ENCODE measurements around the gene MIEN1.

MIEN1 gene

DNA sequence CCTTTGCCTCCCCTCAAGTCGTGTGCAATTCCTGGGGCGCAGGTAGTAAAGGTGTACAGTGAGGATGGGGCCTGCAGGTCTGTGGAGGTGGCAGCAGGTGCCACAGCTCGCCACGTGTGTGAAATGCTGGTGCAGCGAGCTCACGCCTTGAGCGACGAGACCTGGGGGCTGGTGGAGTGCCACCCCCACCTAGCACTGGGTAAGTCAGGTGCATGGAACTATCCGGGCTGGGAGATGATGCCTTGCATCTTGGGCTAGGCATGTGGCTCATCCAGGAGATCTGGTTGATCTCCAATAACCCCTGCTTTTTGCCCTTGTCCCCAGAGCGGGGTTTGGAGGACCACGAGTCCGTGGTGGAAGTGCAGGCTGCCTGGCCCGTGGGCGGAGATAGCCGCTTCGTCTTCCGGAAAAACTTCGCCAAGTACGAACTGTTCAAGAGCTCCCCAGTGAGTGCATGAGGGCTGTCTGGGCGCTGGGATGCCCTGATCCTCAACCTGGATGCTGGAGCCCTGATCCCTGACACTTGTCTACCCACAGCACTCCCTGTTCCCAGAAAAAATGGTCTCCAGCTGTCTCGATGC is 12.6 kb upstream of the MIEN1 start:
- Histone ChIP-seq H3K36me3 (no peaks in the 10 kb centered on the region), H3K27me3 (ENCODE audit: insufficient read depth, low read depth, severe bottlenecking) (no peaks in the 10 kb centered on the region), H3K4me3 (ENCODE audit: low read depth, low read length) (no peak overlapping the region), H3K27ac (no peak overlapping the region), H3K9me3 (ENCODE audit: severe bottlenecking) (no peaks in the 10 kb centered on the region)
- TF ChIP-seq CTCF (IDR thresholded peaks at IDR 0.05; ENCODE audit: low read depth, low read length) = no peak
- DNase-seq = no peak

DNA sequence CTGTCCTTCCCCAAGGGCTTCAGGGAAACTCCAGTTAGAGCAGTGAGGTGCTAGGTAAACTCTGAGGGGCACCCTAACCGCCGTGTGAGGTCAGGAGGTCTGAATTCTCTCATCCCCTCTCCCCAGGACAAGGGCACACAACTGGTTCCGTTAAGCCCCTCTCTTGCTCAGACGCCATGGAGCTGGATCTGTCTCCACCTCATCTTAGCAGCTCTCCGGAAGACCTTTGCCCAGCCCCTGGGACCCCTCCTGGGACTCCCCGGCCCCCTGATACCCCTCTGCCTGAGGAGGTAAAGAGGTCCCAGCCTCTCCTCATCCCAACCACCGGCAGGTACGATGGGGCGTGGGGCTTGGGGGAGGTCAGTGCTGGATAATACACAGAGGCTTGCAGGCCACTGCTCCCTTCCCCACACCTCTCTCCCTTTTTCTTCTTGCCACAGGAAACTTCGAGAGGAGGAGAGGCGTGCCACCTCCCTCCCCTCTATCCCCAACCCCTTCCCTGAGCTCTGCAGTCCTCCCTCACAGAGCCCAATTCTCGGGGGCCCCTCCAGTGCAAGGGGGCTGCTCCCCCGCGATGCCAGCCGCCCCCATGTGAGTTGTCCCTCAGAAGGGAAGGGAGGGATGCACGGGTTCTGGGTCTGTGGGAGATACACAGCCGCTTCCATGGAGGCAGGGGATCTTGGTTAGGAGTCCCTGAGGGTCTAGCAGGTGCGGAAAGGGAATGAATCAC is 12.0 kb upstream of the MIEN1 start:
- H3K36me3 ChIP-seq = no peaks in the 10 kb centered on the region
- DNase-seq = no peak
- no peak overlapping the region for H3K27ac ChIP-seq
- no peaks in the 10 kb centered on the region for H3K27me3 ChIP-seq (ENCODE audit: insufficient read depth, low read depth, severe bottlenecking)
- TF ChIP-seq CTCF (IDR thresholded peaks at IDR 0.05; ENCODE audit: low read depth, low read length) = no peak
- no peak overlapping the region for H3K4me3 ChIP-seq (ENCODE audit: low read depth, low read length)
- no peaks in the 10 kb centered on the region for H3K9me3 ChIP-seq (ENCODE audit: severe bottlenecking)

DNA sequence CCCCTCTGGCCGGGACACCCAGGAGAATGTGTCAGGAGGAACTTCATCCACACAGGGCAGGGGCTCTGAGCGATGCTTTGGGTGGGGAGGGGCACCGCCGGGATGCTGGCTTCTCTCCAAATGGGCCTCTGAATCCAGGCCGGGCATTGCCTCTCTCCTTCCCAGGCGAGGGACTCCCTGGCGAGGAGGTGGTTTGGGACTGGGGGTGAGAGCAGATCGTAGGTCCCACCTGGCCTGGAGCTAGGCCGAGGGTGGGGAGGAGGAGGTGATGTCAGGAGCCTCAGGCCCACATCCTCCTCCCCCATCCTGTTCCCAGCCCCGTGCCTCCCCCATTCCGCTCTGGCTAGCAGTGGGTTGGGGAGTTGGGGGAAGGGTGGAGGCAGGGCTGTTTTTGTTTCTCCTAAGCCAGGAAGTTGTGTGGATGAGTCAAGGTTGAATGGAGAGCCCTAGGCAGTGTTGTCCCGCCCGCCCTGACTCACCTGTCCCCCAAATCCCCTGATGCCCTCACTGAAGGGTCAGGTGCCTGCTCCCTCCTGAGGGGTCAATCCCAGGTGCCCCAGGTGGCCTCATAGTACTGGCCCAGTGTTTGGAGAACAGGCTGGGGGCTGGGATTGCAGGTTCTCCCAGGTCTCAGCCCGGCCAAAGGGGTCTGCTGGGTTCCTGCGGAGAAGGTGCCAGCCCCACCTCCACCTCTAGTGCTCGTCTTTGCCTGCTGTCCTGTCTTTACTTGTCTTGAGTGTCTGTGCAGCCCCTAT is 10.2 kb upstream of the MIEN1 start:
- Histone ChIP-seq H3K36me3 (no peaks in the 10 kb centered on the region), H3K4me3 (ENCODE audit: low read depth, low read length) (no peak overlapping the region)
- DNase-seq = no peak

GRCh38 chr17:39739885-39740356 is 9.6 kb upstream of the MIEN1 start:
- no peak overlapping the region for H3K4me3 ChIP-seq (ENCODE audit: low read depth, low read length)
- no peak for DNase-seq
- no peak overlapping the region; the same call in 1 of the 2 replicates for H3K27ac ChIP-seq
- H3K27me3 ChIP-seq (ENCODE audit: insufficient read depth, low read depth, severe bottlenecking) = no peaks in the 10 kb centered on the region
- no peaks in the 10 kb centered on the region for H3K9me3 ChIP-seq (ENCODE audit: severe bottlenecking)
- H3K36me3 ChIP-seq = no peaks in the 10 kb centered on the region
- TF ChIP-seq CTCF (IDR thresholded peaks at IDR 0.05; ENCODE audit: low read depth, low read length) = no peak

More for the DNA sequence above, 10.2 kb upstream of the MIEN1 start:
- Histone ChIP-seq H3K27me3 (ENCODE audit: insufficient read depth, low read depth, severe bottlenecking) (no peaks in the 10 kb centered on the region), H3K9me3 (ENCODE audit: severe bottlenecking) (no peaks in the 10 kb centered on the region), H3K27ac (no peak overlapping the region)
- no peak for TF ChIP-seq CTCF (IDR thresholded peaks at IDR 0.05; ENCODE audit: low read depth, low read length)

- no peaks in the 10 kb centered on the region for H3K36me3 ChIP-seq
- no peak for DNase-seq
- no peak overlapping the region; the same call in 1 of the 2 replicates for H3K27ac ChIP-seq
- H3K4me3 ChIP-seq (ENCODE audit: low read depth, low read length) = no peak overlapping the region
- no peak for TF ChIP-seq CTCF (IDR thresholded peaks at IDR 0.05; ENCODE audit: low read depth, low read length)
- H3K9me3 ChIP-seq (ENCODE audit: severe bottlenecking) = no peaks in the 10 kb centered on the region
- no peaks in the 10 kb centered on the region for H3K27me3 ChIP-seq (ENCODE audit: insufficient read depth, low read depth, severe bottlenecking)
Observed at GRCh38 chr17:39738983-39739884, 8.9 kb upstream of the MIEN1 start.
